Thymus (tissue), 11 donors: ENCODE results near the gene RRBP1. TPM values are rescaled to one million over a fixed set of nuclear protein-coding genes. Genes with fewer than 3 reads are reported as not detected.
"Not testable (repeated sequence)": the region's sequence is repeated elsewhere in the genome, so short reads cannot be mapped to it uniquely, and the experiment has no call there.

ENCODE experiments used
- DNase-seq, 9 donors: peaks; one replicate each; pipeline ENCODE4 v3.0.0-alpha.2; 2013; ENCODE audit warnings: low spot score in 9 of 9, low read depth in 6 of 9, missing footprints in 1 of 9
- H3K27ac ChIP-seq, 2 donors: one replicate each; pipeline ENCODE4 v1.5.1; 2013; ENCODE audit warnings: control low read depth in 1 of 2, low read depth in 1 of 2, low read length in 1 of 2, mild to moderate bottlenecking in 1 of 2, moderate library complexity in 1 of 2
- H3K27me3 ChIP-seq, 2 donors: one replicate each; pipeline ENCODE4 v1.5.1; 2013; ENCODE audit warnings: low read length in 1 of 2; ENCODE audit not compliant: control insufficient read depth in 2 of 2, insufficient read depth in 1 of 2
- H3K36me3 ChIP-seq, 2 donors: one replicate each; pipeline ENCODE4 v1.5.1; 2013; ENCODE audit warnings: low read length in 1 of 2, mild to moderate bottlenecking in 1 of 2, moderate library complexity in 1 of 2; ENCODE audit not compliant: control insufficient read depth in 2 of 2, insufficient read depth in 2 of 2
- H3K4me1 ChIP-seq, 2 donors: one replicate each; pipeline ENCODE4 v1.5.1; 2013; ENCODE audit warnings: low read length in 2 of 2; ENCODE audit not compliant: control insufficient read depth in 2 of 2, insufficient read depth in 2 of 2
- H3K4me3 ChIP-seq, 2 donors: one replicate each; pipeline ENCODE4 v1.5.1; 2013; ENCODE audit warnings: low read length in 2 of 2, control low read depth in 1 of 2, mild to moderate bottlenecking in 1 of 2
- H3K9me3 ChIP-seq, 2 donors: one replicate each; pipeline ENCODE4 v1.5.1; 2013; ENCODE audit warnings: low read length in 1 of 2, mild to moderate bottlenecking in 1 of 2; ENCODE audit not compliant: control insufficient read depth in 2 of 2, insufficient read depth in 1 of 2
- WGBS: extraction: QIAGEN DNeasy Blood & Tissue Kit; methylation state at CpG from one replicate; pipeline ENCODE4 v1.1.7; 2013; 5-methylcytosine and 5-hydroxymethylcytosine counted together
- polyA plus RNA-seq: library from polyadenylated mRNA; stranded (reverse); fragments of 200-250 nt; gene quantifications from one replicate; pipeline ENCODE4 v1.2.3, GENCODE V29; 2013
- total RNA-seq: library from RNA; stranded (reverse); fragments of 120-200 nt; gene quantifications from one replicate; pipeline ENCODE4 v1.2.4, GENCODE V29; 2013
- donor health status: healthy.

Gene RRBP1
- total and polyA plus RNA-seq, 2 donors, result 20.7 to 24.2 TPM

DNA sequence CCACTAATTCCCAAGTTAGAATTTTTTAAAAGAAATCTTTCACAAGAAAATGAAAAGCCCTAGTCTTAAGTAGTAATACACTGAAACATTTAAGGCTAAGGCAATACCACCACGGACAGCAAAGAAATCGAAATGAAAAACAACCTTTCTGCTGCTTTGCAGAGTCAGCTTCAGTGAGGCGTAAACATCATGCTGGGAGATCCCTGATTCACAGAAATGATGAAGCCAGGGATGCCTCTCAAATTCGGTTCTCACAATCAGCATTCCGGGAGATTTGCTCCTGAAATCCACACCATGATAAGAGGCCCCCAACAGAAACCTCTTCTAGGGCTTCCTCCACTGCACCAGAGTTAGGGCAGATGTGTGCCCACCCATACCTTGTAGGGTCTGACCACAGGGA is 18.6 kb downstream of the RRBP1 start:
- Histone ChIP-seq H3K27me3 (no peaks in the 10 kb centered on the region), H3K36me3 (peaks cover 6 to 7% of the 10 kb centered on the region in 2 donors), H3K27ac (peak overlapping the region in 1 of 2 donors; percentile 55), H3K9me3 (peaks cover 2 to 4% of the 10 kb centered on the region in 2 donors), H3K4me1 (peaks cover 0 to 21% of the 10 kb centered on the region in 2 donors), H3K4me3 (no peak overlapping the region)
- 94% methylated on average over 5 of the region's 5 CpGs for WGBS
- no peak for DNase-seq

DNA sequence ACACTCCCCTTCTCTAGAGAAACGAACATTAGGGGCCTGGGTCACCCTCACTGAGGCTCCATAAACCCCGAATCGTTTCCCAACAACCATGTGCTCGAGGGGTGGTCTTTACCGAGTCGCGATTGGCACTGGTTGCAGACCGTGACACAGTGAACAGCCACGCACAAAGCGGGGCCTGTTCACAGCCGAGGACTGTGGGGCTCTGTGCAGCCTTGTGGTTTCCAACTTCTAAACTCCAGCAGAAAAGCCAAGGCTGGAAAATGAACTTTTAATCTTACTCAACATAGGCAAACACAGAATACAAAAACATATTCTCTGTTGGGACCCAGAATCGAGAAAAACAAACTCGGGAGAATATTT is 19.0 kb downstream of the RRBP1 start:
- Histone ChIP-seq H3K27ac (no peak overlapping the region), H3K9me3 (peaks cover 2 to 6% of the 10 kb centered on the region in 2 donors), H3K4me3 (no peak overlapping the region), H3K27me3 (no peaks in the 10 kb centered on the region), H3K36me3 (peaks cover 9 to 10% of the 10 kb centered on the region in 2 donors), H3K4me1 (peaks cover 0 to 21% of the 10 kb centered on the region in 2 donors)
- WGBS, result 95% methylated on average over 13 of the region's 13 CpGs
- no peak for DNase-seq

DNA sequence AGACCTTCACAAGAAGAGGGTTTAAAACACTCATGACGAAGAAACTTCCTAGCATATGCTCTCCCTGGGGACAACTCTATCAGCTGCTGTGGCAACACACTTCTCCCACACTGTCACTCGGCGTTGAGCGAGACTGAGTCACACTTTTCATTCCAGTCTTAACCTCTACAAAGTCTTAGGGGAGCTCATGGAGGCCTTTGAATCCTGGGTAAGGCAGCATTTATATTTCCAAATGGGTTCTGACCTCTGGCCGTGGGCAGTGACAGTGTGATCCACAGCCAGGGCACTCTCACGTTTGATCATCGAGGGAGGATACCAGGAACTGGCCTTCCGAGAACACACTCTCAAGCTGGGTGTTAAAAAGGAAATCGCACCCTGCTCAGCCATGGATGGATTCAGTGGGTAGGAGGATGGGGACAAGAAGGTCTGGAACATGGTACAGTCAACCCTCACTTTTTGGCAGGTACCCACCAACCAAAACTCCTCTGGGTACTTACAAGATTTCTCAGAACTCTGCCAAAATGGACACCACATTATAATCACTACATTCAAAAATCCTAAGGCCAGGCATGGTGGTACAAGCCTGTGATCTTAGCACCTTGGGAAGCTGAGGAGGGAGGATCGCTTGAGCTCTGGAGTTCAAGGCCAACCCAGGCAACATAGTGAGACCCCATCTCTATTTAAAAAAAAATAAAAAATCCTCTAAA is 19.6 kb downstream of the RRBP1 start:
- Histone ChIP-seq H3K4me3 (no peak overlapping the region), H3K36me3 (peaks cover 11% of the 10 kb centered on the region in 2 donors), H3K9me3 (peaks cover 2 to 6% of the 10 kb centered on the region in 2 donors), H3K4me1 (peaks cover 0 to 21% of the 10 kb centered on the region in 2 donors), H3K27me3 (no peaks in the 10 kb centered on the region), H3K27ac (no peak overlapping the region)
- 95% methylated on average over 10 of the region's 10 CpGs for WGBS
- no peak for DNase-seq

DNA sequence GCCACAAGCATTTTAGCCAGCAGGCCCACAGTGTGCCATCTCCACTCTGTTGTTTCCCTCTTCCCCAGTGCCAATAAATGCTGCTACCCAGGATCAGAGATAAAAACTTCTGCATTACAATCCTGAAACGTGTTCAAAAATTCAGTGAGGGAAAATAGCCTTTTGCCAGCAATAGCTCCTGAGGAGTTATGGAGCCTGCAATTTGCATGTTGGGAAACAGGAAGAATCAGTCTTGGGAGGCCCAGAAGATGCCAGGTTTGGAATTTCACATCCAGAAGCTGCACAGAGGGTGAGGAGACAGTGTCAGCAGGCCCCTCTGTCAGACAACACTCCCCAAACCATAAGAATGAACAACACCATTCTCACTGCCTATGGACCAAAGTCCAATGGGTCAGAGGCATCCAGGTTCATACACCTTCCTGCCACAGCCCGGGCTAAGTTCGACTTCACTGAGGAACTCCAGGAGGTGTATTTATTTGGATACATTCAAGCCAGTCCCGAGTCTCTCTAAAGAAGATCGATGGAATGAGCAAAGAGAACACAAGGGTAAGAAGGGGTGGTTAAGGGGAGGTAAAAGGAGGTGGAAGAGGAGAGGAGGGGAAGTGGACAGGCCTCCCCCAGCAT is 20.8 kb downstream of the RRBP1 start:
- H3K4me1 ChIP-seq, result peaks cover 0 to 21% of the 10 kb centered on the region in 2 donors
- H3K36me3 ChIP-seq, result peaks cover 11% of the 10 kb centered on the region in 2 donors
- no peak overlapping the region for H3K27ac ChIP-seq
- no peak overlapping the region for H3K4me3 ChIP-seq
- no peak for DNase-seq
- no peaks in the 10 kb centered on the region for H3K27me3 ChIP-seq
- 97% methylated on average over 5 of the region's 5 CpGs for WGBS
- H3K9me3 ChIP-seq, result peaks cover 2 to 6% of the 10 kb centered on the region in 2 donors

DNA sequence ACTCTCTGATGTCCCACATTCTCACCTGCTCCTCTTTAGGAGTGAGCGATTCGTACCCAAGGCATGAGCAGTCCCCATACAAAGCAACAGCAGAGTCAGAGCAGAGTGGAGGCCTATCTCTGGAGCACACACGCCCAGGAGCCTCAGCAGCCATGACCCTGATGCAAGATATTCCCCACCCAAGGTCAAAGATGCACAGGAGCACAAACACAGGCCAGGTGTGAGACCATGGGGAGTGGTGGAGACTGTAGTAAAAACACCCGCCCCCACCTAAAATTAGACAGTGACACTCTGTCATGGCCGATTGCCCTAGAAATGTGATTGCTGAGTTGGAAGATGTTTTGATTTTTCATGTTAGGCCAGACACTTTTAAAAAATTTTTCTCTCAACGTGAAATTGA is 21.4 kb downstream of the RRBP1 start:
- Histone ChIP-seq H3K9me3 (peaks cover 2 to 6% of the 10 kb centered on the region in 2 donors), H3K4me1 (peaks cover 0 to 26% of the 10 kb centered on the region in 2 donors), H3K36me3 (peaks cover 11% of the 10 kb centered on the region in 2 donors), H3K4me3 (no peak overlapping the region), H3K27me3 (no peaks in the 10 kb centered on the region), H3K27ac (no peak overlapping the region)
- no peak for DNase-seq
- WGBS, result 95% methylated on average over 6 of the region's 6 CpGs

DNA sequence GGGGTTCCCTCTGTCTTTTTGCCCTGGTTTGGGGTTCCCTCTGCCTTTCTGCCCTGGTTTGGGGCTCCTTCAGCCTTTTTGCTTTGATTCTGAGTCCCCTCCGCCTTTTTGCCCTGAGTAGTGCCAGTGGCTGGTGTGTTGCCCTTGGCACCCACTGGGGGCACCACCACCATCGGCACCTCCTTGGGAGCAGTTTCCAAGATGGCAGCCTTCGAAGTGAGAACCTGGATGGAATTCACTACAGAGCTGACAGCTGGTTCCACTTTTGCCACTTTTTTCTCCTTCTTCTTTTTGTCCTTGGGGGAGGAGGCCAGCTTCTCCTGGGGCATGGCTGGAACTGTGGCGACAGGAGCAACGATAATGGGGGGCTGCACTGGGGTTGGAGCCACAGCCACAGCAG is 22.2 kb downstream of the RRBP1 start:
- WGBS, result 98% methylated on average over 5 of the region's 5 CpGs
- H3K27ac ChIP-seq, result no peak overlapping the region
- DNase-seq, result no peak
- peaks cover 11% of the 10 kb centered on the region in 2 donors for H3K36me3 ChIP-seq
- peaks cover 0 to 29% of the 10 kb centered on the region in 2 donors for H3K4me1 ChIP-seq
- no peaks in the 10 kb centered on the region for H3K27me3 ChIP-seq
- peaks cover 2 to 6% of the 10 kb centered on the region in 2 donors for H3K9me3 ChIP-seq
- no peak overlapping the region for H3K4me3 ChIP-seq

DNA sequence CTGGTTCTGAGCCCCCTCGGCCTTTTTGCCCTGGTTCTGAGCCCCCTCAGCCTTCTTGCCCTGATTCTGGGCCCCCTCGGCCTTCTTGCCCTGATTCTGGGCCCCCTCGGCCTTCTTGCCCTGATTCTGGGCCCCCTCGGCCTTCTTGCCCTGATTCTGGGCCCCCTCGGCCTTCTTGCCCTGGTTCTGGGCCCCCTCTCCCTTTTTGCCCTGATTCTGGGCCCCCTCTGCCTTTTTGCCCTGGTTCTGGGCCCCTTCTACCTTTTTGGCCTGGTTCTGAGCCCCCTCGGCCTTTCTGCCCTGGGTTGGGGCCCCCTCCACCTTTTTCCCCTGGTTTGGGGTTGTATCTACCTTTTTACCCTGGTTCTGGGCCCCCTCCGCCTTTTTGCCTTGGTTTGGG is 22.7 kb downstream of the RRBP1 start:
- 98% methylated on average over 7 of the region's 7 CpGs for WGBS
- H3K9me3 ChIP-seq, H3K27me3 ChIP-seq, H3K27ac ChIP-seq, DNase-seq, H3K4me3 ChIP-seq: not testable (repeated sequence)
- Histone ChIP-seq H3K36me3 (peaks cover 11% of the 10 kb centered on the region in 2 donors), H3K4me1 (peaks cover 0 to 26% of the 10 kb centered on the region in 2 donors)

DNA sequence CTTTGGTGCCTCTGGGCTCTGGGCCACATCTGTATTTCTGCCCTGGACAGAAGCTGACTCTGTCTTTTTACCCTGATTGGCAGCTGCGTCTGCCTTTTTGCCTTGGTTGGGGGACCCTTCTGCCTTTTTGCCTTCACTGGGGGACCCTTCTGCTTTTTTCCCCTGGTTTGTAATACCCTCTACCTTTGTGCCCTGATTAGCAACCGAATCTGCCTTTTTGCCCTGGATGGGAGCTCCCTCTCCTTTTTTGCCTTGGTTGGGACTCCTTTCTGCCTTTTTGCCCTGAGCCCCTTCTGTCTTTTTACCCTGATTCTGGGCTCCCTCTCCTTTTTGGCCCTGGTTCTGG is 23.4 kb downstream of the RRBP1 start:
- H3K27ac ChIP-seq, result no peak overlapping the region
- H3K4me1 ChIP-seq, result peaks cover 0 to 20% of the 10 kb centered on the region in 2 donors
- peaks cover 2 to 6% of the 10 kb centered on the region in 2 donors for H3K9me3 ChIP-seq
- WGBS, result 99% methylated on average over 2 of the region's 2 CpGs
- H3K36me3 ChIP-seq, result peaks cover 11 to 14% of the 10 kb centered on the region in 2 donors
- no peak overlapping the region for H3K4me3 ChIP-seq
- H3K27me3 ChIP-seq, result no peaks in the 10 kb centered on the region
- no peak for DNase-seq

DNA sequence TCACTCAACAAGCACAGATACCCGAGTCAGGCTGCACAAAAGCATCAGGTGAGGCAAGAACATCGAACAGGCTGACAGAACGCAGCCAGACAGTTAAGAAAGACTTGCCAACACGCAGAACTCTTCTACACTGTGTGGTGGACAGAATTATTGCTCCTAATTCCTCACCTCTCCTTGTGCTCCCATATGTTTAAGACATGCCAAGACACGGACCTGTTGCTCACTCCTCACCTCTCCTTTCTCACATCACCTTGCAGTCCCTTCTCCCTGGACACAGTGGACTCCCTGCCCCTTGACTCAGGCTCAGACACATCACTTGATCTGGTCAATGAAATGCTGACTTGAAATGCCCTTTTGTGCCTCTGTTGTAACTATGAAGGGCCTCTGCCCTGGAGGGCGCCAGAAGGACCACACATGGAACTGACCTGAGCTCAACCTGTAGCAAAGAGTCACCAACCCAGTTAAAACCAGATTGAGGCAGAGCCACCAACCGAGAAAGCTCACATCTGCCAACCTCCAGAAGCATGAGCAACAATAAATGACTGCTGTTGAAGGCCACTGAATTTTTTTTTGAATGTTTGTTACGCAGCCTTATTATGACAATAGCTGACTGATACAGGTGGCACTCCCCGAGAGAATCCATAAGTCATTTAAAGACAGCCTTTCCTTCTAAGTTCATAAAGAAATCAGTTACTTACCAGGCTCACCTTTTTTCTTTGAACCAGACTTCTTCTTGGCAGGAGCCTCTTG is 24.0 kb downstream of the RRBP1 start:
- 99% methylated on average over 9 of the region's 9 CpGs for WGBS

More for the DNA sequence above, 24.0 kb downstream of the RRBP1 start:
- Histone ChIP-seq H3K36me3 (peaks cover 11 to 14% of the 10 kb centered on the region in 2 donors), H3K9me3 (peaks cover 2 to 6% of the 10 kb centered on the region in 2 donors), H3K4me3 (no peak overlapping the region), H3K27me3 (no peaks in the 10 kb centered on the region), H3K27ac (no peak overlapping the region), H3K4me1 (peaks cover 0 to 20% of the 10 kb centered on the region in 2 donors)
- DNase-seq, result no peak
